Umbilical cord (tissue), 2 donors: ENCODE measurements around the gene TAF4B. TPM values are rescaled to one million over a fixed set of nuclear protein-coding genes. Genes with fewer than 3 reads are reported as not detected.

Experiments
- DNase-seq: peaks from one replicate; pipeline ENCODE4 v3.0.0-alpha.2; 2015; ENCODE audit warnings: low spot score
- total RNA-seq: library from RNA; depleted of rRNA; stranded (reverse); fragments of >200 nt; gene quantifications from one replicate; pipeline ENCODE4 v1.2.3, GENCODE V29; 2014; ENCODE audit warnings: low replicate concordance; ENCODE audit not compliant: insufficient read depth

The TAF4B gene
- total RNA-seq, 1 donor from 2014 or later: 4.3 TPM

DNA sequence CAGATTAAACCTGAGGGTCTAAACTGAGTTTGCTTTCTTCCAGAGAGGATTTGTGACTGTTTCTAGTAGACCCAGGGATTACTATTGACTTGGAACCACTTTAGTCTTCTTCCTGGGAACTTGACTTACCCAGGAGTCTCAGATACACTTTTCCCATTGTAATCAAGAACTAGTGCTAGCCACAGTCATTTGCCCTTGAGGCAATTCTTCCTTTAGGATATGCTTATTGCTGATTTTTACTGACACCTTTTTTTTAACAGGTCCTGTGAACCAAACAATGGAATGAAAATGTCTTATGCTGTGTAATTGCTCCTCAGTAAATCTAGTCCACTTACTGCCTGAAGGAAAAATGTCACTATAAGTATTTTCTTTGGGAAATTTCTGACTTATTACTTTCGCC, 78.3 kb downstream of the TAF4B start:
- no peak for DNase-seq

DNA sequence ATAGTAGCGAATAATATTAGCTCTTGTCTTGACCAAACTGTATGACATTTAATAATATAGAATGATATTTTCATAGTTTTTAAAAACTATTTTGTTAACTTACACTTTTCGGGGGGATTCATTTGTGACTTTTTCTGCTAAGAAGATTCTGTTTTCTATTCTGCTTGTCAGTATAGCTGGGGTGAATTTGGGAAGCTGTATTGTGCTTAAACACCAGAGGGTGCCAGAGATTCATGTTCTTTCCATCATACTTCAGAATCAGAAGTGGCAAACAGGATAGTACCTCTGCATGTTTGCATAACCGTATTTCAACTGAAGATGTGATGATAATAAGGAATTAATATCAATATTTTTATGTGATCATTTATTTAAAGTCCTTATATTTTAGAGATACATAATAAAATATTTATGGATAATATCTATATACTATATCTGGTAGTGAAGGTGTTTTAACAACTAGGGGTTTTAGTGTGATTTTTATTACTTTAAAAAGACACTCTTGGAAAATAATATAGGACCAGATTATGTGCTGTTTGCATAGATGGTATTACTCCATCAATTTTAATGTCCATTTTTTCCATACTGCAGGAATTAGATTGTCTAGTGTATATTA, 81.0 kb downstream of the TAF4B start:
- DNase-seq: peak; percentile 71

DNA sequence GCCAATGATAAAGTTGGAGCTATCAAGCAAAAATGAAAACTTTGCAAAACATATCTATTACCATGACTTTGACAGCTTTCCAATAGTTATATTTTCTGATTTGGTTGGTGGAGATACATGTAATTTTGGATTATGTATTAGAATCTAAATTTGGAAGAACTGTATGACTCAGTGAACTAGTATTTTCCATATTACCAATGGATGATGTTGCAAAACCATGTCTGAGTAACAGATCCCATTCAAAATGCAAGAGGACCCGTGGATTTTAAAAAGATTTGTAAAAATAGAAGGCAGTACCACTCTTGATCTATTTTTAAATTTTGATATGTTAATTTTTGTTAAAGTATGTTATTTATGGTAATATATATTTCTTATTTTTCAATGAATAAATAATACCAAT, 83.0 kb downstream of the TAF4B start:
- DNase-seq: peak; percentile 29

DNA sequence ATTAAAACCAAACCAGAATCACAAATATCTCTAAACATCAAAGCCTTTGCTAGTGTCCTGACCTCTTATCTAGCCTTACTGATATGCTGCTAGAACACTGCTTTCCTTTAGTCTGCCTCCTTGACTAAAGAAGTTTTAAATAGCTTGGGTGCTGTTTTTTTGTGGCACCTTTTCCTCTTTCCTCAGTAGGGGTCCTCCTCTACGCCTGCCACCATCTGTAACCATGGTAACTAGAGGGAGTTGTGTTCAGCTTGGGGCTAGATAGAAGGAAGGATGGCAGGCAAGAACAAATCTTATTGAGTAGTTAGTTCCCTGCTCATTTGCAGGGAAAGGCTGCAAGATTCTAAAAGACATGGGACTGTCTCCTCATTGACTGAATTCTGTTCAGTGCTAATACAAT, 86.0 kb downstream of the TAF4B start:
- peak; percentile 1 for DNase-seq

DNA sequence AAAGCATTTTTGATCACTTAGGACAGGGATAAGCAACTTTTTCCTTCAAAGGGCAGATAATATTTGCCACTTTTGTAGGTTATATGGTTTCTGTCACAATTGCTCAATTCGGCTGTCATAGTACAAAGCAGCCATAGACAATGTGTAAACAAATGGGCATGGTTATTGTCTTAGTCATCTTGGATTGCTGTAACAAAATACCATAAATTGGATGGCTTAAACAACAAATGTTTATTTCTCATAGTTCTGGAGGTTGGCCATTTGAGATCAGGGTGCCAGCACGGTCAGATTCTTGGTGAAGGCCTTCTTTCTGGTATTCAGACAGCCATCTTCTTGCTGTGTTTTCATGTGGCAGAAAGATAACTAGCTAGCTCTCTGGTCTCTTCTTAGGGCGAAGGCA, 91.2 kb downstream of the TAF4B start:
- no peak for DNase-seq

DNA sequence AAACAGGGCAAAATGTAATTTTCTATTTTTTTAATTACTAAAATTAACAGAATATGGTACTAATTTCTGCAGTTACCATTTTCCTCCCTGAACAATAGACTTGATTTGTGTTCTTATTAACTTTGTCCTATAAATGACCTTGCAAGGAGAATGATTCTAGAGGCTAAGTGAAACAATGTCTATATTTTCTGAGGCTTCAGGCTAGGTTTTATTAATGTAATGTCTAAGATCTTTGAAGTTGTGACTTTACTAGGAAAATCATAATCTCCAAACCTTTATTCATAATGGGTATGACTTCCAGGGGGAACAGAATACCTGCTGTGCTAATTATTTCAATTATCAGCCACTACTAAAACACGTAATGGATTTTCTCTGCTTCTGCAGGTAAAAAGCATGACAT, 94.4 kb downstream of the TAF4B start:
- DNase-seq: no peak

DNA sequence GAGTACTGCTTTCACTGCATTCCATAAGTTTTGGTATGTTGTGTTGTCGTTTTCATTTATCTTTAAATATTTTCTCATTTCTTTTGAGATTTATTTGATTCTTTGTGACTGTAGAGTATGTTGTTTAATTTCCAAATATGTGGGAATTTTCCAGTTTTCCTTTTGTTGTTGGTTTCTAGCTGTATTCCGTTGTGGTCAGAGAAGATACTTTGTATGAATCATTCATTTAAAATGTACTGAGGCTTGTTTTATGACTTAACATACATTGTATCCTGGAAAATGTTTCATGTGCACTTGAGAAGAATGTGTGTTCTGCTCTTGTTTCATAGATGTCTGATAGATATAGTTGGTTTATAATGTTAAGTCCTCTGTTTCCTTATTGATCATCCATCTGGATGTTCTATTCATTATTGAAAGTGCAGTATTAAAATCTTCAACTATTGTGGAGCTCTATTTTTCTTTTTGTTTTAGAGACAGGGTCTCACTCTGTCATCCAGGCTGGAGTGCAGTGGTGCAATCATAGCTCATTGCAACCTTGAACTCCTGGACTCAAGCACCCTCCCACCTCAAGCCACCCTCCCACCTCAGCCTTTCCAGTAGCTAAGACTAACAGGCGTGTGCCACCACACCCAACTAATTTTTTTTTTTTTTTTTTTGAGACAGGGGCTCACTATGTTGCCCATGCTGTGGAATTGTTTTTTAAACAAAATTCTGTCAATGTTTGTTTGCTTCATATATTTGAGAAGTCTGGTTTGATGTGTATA, 96.8 kb downstream of the TAF4B start:
- no peak for DNase-seq

DNA sequence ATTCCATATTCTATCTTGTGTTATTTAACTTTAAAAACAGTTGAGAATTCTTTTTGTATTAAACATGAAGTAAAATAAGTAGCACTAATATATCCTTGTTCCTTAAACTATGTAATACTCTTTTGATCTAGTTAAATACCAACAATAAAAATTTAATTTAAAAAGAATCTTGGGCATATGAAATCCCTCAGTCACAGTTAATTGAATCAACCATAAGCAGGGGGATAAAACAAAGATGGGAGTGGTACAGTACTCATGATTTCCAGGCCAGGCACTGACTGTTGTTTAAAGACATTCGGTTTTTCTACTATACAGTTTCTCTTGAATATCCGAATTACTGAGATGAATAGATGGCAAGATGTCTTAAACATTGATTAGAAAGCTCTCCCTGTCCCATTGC, 99.5 kb downstream of the TAF4B start:
- no peak for DNase-seq

DNA sequence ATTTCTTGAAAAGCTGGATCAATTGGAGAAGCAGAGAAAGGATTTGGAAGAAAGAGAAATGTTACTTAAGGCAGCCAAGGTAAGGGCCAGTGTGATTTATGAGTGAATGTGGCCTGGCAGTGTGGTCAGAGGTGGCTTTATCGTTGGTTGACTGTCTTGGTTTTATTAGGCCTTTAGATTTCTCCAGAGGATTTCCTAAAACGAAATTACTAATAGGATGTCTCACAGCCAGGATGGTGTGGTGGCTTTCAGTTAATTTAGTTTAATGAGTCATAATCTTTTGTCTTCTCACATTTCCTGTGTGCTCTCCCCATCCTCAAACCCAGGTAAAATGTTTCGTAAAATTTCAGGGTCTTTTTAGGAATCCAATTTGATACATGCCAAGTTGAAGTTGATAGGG, 100.8 kb downstream of the TAF4B start:
- DNase-seq: no peak

DNA sequence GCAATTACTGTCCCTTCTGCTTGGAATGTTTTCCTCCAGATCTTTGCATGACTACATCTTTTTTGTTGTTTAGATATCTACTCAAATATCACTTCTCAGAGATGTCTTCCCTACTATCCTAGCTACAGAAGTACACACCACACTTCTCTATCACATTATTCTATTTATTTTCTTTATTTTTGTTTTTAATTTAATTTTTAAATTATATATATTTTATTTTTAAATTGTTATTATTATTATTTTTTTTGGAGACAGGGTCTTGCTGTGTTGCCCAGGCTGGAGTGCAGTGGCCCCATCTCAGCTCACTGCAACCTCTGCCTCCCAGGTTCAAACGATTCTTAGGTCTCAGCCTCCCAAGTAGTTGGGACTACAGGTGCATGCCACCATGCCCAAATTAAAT, 106.7 kb downstream of the TAF4B start:
- no peak for DNase-seq

DNA sequence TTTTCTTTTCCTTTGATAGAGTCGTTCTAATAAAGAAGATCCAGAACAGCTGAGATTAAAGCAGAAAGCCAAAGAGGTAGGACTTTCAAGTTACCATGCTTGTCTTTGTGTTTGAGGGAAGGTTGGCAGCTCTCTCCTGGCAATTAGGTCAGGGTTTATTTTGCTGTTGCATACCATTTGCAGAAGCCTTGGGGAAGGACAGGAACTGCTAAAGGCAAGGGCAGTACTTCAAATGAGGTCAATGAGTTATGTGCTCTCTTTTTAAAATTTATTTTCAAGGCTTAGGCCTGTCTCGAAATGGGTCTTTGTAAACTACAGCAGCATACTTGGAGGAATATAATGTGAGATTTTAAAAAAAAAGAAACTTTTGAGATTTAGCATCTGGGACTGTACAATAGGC, 108.9 kb downstream of the TAF4B start:
- peak; percentile 59 for DNase-seq

DNA sequence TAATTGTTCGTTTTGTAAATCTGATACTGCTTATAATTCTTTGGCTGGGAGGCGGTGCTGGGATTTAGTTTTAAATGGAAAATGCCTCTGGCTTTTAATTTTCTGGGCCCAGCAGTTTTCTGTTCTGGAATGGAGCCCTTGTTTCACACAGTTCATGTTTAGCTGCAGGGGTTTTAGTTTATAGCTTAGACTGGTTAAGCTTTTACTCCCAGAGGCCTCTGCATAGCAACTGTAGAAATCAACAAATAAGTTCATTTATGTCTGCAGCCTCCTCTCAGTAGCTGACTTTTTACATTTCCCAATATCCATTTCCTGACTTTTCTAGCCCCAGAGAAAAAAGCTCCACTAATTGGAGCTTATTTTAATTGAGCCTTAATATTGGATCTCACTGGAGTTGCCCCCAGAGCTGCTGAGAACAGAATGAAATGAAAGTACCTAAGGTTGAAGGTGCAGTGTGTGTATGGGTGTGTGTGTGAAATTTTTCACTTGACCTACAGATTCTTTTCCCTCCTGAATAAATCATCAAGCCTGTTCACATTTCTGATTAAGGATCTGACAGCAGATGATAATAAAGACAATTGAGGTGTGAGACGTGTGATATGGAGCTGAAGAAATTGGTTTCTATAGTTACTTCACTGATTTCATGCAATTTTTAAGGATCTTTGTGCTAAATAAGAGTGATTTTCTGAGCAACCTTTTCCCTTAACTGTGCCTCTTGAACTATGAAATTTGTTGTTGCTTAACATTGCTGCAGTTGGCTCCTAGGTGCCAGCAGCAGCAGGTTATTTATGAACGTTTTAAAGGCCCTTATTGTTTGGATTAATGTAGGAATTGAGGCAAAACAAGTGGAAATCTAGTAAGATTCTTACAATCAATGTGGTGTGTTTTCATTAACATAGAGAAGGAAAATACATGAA, 109.6 kb downstream of the TAF4B start:
- DNase-seq: no peak

DNA sequence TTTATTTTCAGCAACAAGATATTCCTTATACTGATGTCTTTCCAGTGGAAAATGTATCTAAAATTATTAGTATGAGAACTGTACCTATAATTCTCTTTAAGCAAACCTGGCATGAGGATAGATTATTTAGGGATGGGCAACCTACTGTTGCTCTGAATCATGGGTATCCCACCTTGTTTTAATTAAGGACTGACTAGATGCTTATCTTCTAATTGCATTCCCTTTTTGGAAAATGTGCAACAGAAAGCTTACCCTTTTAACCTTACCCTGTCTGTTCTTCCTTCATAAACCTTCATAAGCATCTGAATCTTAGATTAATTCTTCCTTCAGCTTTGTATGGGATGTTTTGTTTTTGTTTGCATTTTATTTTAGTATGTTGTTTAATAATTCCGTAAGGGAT, 110.3 kb downstream of the TAF4B start:
- no peak for DNase-seq

DNA sequence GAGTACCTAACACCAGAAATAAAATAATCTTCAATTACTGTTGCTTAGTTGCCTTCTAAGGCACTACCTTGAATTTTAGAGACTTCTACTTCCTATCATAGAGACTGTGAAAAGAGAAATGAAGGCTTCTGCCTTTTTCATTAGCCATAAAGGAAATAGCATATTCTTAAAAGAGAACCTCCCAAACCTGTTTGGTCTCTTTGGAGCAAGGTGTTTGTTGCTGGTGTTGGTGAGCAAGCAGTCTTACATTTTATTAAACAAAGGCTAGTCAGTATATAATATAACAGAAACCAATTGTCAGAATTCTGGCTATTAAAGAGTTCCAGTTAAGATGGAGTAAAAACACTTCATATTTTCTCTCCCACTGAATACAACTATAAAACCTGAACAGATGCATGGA, 116.4 kb downstream of the TAF4B start:
- DNase-seq: peak; percentile 31

DNA sequence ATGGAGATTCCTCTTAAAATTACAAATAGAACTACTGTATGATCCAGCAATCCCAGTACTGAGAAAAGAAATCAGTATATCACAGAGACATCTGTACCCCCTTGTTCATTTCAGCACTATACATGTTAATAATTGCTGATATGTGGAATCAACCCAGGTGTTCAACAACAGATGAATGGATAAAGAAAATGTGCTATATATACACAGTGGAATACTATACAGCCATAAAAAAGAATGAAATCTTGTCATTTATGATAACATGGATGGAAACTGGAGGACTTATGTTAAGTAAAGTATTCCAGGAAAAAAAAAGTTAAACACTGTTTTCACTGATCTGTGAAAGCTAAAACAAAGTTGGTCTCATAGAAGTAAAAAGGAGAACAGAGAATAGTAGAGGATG, 124.7 kb downstream of the TAF4B start:
- no peak for DNase-seq

DNA sequence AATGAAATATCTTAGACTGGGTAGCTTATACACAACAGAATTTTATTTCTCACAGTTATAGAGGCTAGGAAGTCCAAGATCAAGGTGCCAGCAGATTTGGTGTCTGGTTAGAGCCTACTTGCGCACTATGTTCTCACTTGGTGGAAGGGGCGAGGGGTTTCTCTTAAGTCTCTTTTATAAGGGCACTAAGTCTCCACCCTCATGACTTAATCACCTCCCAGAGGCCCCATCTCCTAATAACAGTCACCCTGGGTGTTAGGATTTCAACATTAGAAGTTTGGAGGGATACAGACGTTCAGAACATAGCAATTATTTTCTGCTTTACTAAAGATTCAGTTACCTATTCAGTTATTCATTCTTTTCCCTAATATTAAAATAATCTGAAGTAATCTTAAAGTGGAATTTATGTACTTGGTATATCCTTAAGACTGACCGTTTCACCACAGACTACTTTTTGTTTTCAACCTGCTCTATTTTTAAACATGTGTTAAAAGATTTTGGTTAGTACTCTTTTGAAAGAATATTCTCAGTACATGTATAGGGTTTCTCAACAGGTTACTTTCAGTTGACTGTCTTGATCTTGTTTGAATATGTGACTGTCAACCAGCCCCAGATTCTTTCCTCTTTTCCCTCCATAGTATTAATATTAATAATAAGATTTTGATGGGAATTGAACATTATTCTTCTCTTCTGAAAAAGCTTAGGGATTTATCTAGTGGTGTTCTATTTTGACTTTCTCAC, 130.0 kb downstream of the TAF4B start:
- DNase-seq: no peak

DNA sequence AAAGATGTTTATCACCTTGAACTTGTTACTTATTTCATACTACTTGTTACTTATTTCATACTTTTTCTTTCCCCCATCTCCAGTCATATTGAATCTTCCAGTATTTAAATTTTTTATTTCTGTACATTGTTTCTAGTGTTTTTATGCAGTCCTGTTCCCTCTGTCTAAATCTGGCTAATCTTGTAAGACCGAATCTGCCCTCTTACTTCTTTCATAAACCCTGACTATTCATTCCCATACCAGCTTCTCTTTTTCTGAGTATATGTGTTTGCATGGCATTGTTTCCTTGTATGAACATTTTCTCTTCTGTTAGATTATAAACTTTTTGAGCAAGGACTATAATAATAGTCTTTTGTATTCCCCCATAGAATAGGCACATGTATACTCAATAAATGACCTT, 131.7 kb downstream of the TAF4B start:
- DNase-seq: no peak

DNA sequence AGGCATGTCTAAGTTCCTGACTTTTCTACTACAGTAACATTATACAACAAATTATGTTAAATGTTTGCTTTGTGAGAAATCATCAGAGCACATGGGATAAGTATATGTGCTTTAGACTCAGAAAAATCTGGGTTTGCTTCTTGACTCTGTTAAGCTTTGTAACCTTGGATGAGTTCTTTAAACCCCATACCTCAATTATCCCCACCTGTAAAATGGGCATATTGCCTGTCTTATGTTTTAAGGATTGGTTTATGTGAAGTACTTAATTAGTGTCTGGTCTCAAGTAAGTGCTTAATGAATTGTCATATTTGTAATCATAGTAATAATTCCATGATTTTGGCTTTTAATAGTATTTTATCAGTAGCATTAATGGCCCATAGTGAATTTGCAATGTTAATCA, 135.8 kb downstream of the TAF4B start:
- no peak for DNase-seq

DNA sequence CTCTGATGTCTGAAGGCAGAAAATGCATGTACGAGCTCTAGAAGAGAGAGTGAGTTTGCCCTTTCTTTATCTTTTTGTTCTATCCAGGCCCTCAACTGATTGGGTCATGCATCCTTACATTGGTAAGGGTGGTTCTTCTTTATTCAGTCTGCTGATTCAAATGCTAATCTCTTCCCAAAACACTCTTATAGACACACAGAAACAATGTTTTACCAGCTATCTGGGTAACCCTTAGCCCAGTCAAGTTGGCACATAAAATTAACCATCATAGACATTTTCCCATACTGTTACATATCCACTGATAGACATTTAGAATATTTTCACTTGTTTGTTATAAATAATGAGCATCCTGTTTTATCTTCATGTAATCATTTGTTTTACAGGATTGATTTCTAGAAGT, 141.2 kb downstream of the TAF4B start:
- no peak for DNase-seq

DNA sequence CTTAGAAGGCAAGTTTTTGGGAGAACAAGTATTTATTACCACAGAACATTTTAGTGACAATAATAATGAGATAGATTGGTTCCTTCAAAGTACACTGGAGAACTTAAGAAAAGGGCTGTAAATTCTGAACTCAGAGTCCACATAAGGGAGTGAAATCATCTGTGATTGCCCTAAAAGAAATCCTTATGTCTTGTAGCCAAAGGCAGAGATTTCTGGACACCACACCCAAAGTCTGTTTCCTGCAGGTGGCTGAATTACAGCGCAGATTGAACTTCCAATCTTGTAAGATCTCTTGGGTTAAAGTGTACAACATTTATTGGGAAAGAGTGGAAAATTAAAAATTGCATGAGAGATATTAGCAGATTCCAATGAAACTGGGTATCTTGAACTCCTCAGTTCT, 143.8 kb downstream of the TAF4B start:
- no peak for DNase-seq

DNA sequence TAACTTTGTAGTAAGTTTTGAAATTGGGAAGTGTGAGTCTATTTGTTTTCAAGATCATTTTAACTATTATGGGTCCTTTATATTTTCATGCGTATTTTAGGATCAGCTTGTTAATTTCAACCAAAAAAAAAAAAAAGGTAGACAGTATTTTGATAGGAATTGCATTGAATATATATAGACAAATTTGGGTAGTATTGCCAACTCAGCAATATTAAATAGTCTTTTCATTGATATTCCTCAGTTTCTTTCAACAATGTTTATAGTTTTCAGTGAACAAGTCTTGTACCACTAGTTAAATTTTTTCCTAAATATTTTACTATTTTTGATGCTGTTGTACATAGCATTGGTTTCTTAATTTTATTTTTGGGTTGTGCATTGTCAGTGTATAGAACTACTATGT, 149.9 kb downstream of the TAF4B start:
- no peak for DNase-seq

DNA sequence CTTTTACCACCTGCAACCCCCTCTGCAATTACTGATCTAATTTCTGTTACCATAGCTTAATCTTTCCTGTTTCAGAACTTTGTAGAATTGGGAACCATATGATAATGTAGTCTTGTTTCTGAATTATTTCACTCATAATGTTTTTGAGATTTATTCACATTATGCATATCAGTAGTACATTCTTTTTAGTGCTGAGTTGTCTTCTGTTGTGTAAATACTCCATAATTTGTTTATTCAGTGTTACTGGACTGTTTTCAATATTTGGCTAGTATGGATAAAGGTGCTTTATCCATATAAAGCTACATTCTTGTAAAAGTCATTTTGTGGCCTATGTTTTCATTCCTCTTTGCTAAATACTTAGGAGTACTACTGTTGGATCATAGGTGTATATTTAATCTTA, 152.5 kb downstream of the TAF4B start:
- DNase-seq: no peak
